Measurements from ENCODE around the gene CAPN15.
A peak's percentile ranks its signal among the peaks of the same experiment; 100 is the strongest.

Gene CAPN15

GRCh38 chr16:580141-580945 lies 52.8 kb downstream of the CAPN15 start:
- Histone ChIP-seq H3K4me1 (ENCODE audit: insufficient read depth, low read length) (no peaks in the 10 kb centered on the region), H3K9ac (ENCODE audit: low read length) (no peak overlapping the region), H3K4me3 (ENCODE audit: low read depth in 1 of 2, low read length in 2 of 2) (no peak overlapping the region), H3K9me3 (ENCODE audit: low read length) (no peaks in the 10 kb centered on the region), H3K27ac (ENCODE audit: low read depth, low read length) (no peak overlapping the region), H3K27me3 (ENCODE audit: control insufficient read depth in 1 of 2, insufficient read depth in 2 of 2, low read length in 2 of 2) (peaks cover 0 to under 1% of the 10 kb centered on the region in 2 donors), H3K36me3 (ENCODE audit: insufficient read depth, low read length) (no peaks in the 10 kb centered on the region)

GRCh38 chr16:580946-581498 lies 53.5 kb downstream of the CAPN15 start:
- Histone ChIP-seq H3K9me3 (ENCODE audit: low read length) (no peaks in the 10 kb centered on the region), H3K4me1 (ENCODE audit: insufficient read depth, low read length) (no peaks in the 10 kb centered on the region), H3K9ac (ENCODE audit: low read length) (no peak overlapping the region), H3K27ac (ENCODE audit: low read depth, low read length) (no peak overlapping the region), H3K36me3 (ENCODE audit: insufficient read depth, low read length) (no peaks in the 10 kb centered on the region), H3K4me3 (ENCODE audit: low read depth in 1 of 2, low read length in 2 of 2) (no peak overlapping the region), H3K27me3 (ENCODE audit: control insufficient read depth in 1 of 2, insufficient read depth in 2 of 2, low read length in 2 of 2) (peaks cover 0 to 4% of the 10 kb centered on the region in 2 donors)

- no peak overlapping the region for H3K4me3 ChIP-seq (ENCODE audit: low read depth in 1 of 2, low read length in 2 of 2)
- H3K27ac ChIP-seq (ENCODE audit: low read depth, low read length), result no peak overlapping the region
Measured at GRCh38 chr16:582218-582613, 54.7 kb downstream of the CAPN15 start.

GRCh38 chr16:582614-583331 lies 55.3 kb downstream of the CAPN15 start:
- no peaks in the 10 kb centered on the region for H3K36me3 ChIP-seq (ENCODE audit: insufficient read depth, low read length)
- H3K9ac ChIP-seq (ENCODE audit: low read length), result no peak overlapping the region
- H3K9me3 ChIP-seq (ENCODE audit: low read length), result no peaks in the 10 kb centered on the region
- peaks cover 0 to 4% of the 10 kb centered on the region in 2 donors for H3K27me3 ChIP-seq (ENCODE audit: control insufficient read depth in 1 of 2, insufficient read depth in 2 of 2, low read length in 2 of 2)
- H3K27ac ChIP-seq (ENCODE audit: low read depth, low read length), result no peak overlapping the region
- H3K4me1 ChIP-seq (ENCODE audit: insufficient read depth, low read length), result peaks cover 9% of the 10 kb centered on the region
- H3K4me3 ChIP-seq (ENCODE audit: low read depth in 1 of 2, low read length in 2 of 2), result no peak overlapping the region

More at GRCh38 chr16:582218-582613, 54.7 kb downstream of the CAPN15 start:
- peaks cover 4% of the 10 kb centered on the region for H3K4me1 ChIP-seq (ENCODE audit: insufficient read depth, low read length)
- H3K9ac ChIP-seq (ENCODE audit: low read length), result no peak overlapping the region
- H3K36me3 ChIP-seq (ENCODE audit: insufficient read depth, low read length), result no peaks in the 10 kb centered on the region
- H3K9me3 ChIP-seq (ENCODE audit: low read length), result no peaks in the 10 kb centered on the region
- H3K27me3 ChIP-seq (ENCODE audit: control insufficient read depth in 1 of 2, insufficient read depth in 2 of 2, low read length in 2 of 2), result peaks cover 0 to 4% of the 10 kb centered on the region in 2 donors

- no peak overlapping the region for H3K4me3 ChIP-seq (ENCODE audit: low read depth in 1 of 2, low read length in 2 of 2)
- no peaks in the 10 kb centered on the region for H3K36me3 ChIP-seq (ENCODE audit: insufficient read depth, low read length)
- H3K27me3 ChIP-seq (ENCODE audit: control insufficient read depth in 1 of 2, insufficient read depth in 2 of 2, low read length in 2 of 2), result peaks cover 0 to 4% of the 10 kb centered on the region in 2 donors
- H3K9me3 ChIP-seq (ENCODE audit: low read length), result no peaks in the 10 kb centered on the region
- H3K4me1 ChIP-seq (ENCODE audit: insufficient read depth, low read length), result peaks cover 16% of the 10 kb centered on the region
- H3K9ac ChIP-seq (ENCODE audit: low read length), result no peak overlapping the region
- H3K27ac ChIP-seq (ENCODE audit: low read depth, low read length), result no peak overlapping the region
Measured at GRCh38 chr16:583470-583814, 55.9 kb downstream of the CAPN15 start.

GRCh38 chr16:583815-584591 lies 56.5 kb downstream of the CAPN15 start:
- H3K4me1 ChIP-seq (ENCODE audit: insufficient read depth, low read length), result peaks cover 17% of the 10 kb centered on the region
- no peak overlapping the region for H3K4me3 ChIP-seq (ENCODE audit: low read depth in 1 of 2, low read length in 2 of 2)
- no peak overlapping the region for H3K9ac ChIP-seq (ENCODE audit: low read length)
- H3K27ac ChIP-seq (ENCODE audit: low read depth, low read length), result no peak overlapping the region
- no peaks in the 10 kb centered on the region for H3K9me3 ChIP-seq (ENCODE audit: low read length)
- peaks cover 0 to 4% of the 10 kb centered on the region in 2 donors for H3K27me3 ChIP-seq (ENCODE audit: control insufficient read depth in 1 of 2, insufficient read depth in 2 of 2, low read length in 2 of 2)
- no peaks in the 10 kb centered on the region for H3K36me3 ChIP-seq (ENCODE audit: insufficient read depth, low read length)

- Histone ChIP-seq H3K9me3 (ENCODE audit: low read length) (no peaks in the 10 kb centered on the region), H3K9ac (ENCODE audit: low read length) (no peak overlapping the region), H3K36me3 (ENCODE audit: insufficient read depth, low read length) (no peaks in the 10 kb centered on the region), H3K27ac (ENCODE audit: low read depth, low read length) (no peak overlapping the region), H3K27me3 (ENCODE audit: control insufficient read depth in 1 of 2, insufficient read depth in 2 of 2, low read length in 2 of 2) (peaks cover 0 to 4% of the 10 kb centered on the region in 2 donors), H3K4me1 (ENCODE audit: insufficient read depth, low read length) (peaks cover 17% of the 10 kb centered on the region), H3K4me3 (ENCODE audit: low read depth in 1 of 2, low read length in 2 of 2) (no peak overlapping the region)
Measured at GRCh38 chr16:585351-585750, 57.8 kb downstream of the CAPN15 start.

GRCh38 chr16:586047-586644 lies 58.6 kb downstream of the CAPN15 start:
- Histone ChIP-seq H3K4me3 (ENCODE audit: low read depth in 1 of 2, low read length in 2 of 2) (no peak overlapping the region), H3K9ac (ENCODE audit: low read length) (no peak overlapping the region), H3K9me3 (ENCODE audit: low read length) (no peaks in the 10 kb centered on the region), H3K36me3 (ENCODE audit: insufficient read depth, low read length) (no peaks in the 10 kb centered on the region), H3K4me1 (ENCODE audit: insufficient read depth, low read length) (peaks cover 24% of the 10 kb centered on the region), H3K27me3 (ENCODE audit: control insufficient read depth in 1 of 2, insufficient read depth in 2 of 2, low read length in 2 of 2) (peaks cover 0 to 4% of the 10 kb centered on the region in 2 donors), H3K27ac (ENCODE audit: low read depth, low read length) (no peak overlapping the region)

GRCh38 chr16:586645-587590 lies 59.4 kb downstream of the CAPN15 start:
- Histone ChIP-seq H3K9ac (ENCODE audit: low read length) (no peak overlapping the region), H3K27ac (ENCODE audit: low read depth, low read length) (no peak overlapping the region), H3K4me1 (ENCODE audit: insufficient read depth, low read length) (peaks cover 27% of the 10 kb centered on the region), H3K4me3 (ENCODE audit: low read depth in 1 of 2, low read length in 2 of 2) (no peak overlapping the region), H3K9me3 (ENCODE audit: low read length) (no peaks in the 10 kb centered on the region), H3K36me3 (ENCODE audit: insufficient read depth, low read length) (no peaks in the 10 kb centered on the region), H3K27me3 (ENCODE audit: control insufficient read depth in 1 of 2, insufficient read depth in 2 of 2, low read length in 2 of 2) (peaks cover 0 to 4% of the 10 kb centered on the region in 2 donors)

GRCh38 chr16:588639-588888 lies 61.1 kb downstream of the CAPN15 start:
- no peaks in the 10 kb centered on the region for H3K9me3 ChIP-seq (ENCODE audit: low read length)
- H3K4me1 ChIP-seq (ENCODE audit: insufficient read depth, low read length), result peaks cover 27% of the 10 kb centered on the region
- no peak overlapping the region for H3K9ac ChIP-seq (ENCODE audit: low read length)
- H3K4me3 ChIP-seq (ENCODE audit: low read depth in 1 of 2, low read length in 2 of 2), result peak overlapping the region; percentile 78 to 92
- H3K27ac ChIP-seq (ENCODE audit: low read depth, low read length), result peak overlapping the region; percentile 84
- peaks cover 0 to 4% of the 10 kb centered on the region in 2 donors for H3K27me3 ChIP-seq (ENCODE audit: control insufficient read depth in 1 of 2, insufficient read depth in 2 of 2, low read length in 2 of 2)
- no peaks in the 10 kb centered on the region for H3K36me3 ChIP-seq (ENCODE audit: insufficient read depth, low read length)

Data from muscle layer of colon (tissue), 2 donors.